Measurements from ENCODE around the gene TTC39B.

TTC39B gene

DNA sequence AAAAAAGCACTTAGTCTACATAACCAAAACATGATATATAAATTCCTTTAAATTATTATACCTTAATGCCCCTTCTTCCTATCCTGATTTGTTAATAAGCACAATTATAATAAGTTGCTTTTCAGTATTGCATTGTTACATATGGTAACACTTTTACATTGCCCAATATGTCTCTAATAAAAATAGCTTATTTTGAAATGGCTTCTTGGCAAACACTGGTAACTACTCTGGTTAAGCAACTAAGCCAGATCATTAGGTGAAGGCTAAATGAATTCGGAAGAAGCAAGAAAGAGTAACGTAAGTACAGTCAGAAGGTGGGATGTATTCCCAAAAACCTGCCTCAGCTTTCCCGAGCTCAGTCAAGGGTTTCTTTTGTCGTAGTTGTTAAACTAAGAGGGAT lies 85.3 kb downstream of the TTC39B start:
- no peak for DNase-seq

DNA sequence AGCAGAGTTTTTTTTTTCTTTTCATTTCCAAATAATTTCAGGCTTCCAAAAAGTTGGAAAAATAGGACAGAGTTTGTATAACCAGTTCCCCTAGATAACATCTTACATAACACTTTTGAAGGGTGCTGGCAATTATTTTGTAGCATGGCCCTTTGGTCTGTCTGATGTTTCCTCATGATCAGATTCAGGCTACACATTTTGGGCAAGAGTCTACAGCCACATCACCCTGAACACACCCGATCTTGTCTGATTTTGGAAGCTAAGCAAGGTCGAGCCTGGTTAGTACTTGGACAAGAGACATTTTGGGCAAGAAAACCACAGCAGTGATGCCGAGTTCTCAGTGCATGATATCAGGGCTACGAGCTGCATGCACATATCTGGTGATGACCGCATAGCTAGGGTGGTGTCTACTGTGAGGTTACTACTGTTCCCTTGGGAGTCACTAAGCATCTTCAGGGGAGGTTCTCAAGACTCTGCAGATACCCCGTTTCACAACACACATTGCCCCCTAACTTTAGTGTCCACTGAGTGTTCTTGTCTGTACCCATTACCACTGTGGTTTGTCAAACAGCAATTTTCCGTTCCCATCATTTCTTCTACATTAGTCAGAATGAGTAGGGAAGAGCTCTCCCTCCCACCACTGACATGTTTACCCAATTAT lies 86.2 kb downstream of the TTC39B start:
- DNase-seq: no peak

DNA sequence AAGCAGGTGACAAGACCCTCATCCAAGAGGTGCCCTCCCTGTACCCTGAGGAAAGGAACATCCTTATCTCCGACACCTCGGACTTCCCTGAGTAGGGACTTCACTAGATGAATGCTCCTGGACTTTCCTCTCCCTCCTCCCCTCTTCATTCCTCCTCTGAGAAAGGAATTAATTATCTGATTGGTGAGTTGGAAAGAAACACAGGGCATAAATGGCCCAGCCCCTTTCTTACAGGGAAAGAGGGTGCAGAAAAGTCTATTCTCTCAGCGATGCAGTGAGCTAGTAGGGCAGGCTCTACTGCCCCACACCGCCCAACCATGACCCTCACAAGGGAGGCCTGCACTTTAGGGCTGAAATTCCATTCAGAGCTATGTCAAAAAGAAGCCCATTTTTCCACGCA lies 87.5 kb downstream of the TTC39B start:
- DNase-seq: no peak

DNA sequence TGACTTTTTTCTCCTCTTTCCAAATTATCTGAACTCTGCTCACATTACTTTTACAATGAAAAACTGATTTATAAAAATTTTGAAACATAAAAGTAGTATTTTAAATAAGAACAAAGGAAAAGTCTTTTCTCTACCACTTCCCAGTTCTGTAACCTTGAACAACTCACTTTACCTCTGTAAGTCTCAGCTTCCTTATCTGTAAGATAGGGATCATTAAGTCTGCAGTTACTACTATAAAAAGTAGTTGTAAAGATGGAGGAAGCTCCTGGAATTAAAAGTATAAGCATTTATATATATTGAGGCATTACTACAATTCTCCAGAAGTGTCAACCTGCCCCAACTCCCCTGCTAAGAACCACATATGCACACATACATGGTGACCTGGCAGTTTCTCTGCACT lies 88.0 kb downstream of the TTC39B start:
- DNase-seq: no peak

DNA sequence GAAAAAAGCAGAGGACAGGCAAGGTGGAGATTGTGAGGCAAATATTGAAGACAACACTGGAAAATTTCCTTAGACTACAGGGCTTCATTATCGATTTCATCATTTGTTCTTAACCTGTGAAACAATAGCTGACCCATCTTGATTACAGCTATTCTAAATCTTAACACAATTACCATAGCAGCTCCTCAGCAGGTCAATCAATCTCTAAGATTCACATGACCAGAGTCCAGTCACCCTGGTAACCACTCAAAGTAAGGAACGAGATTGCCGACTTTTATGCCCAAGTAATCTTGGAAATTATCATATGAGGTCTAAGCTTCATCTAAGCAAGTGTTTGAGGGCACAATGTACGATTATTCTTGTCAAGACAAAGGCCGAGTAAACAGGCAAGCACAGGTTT lies 93.8 kb downstream of the TTC39B start:
- no peak for DNase-seq

DNA sequence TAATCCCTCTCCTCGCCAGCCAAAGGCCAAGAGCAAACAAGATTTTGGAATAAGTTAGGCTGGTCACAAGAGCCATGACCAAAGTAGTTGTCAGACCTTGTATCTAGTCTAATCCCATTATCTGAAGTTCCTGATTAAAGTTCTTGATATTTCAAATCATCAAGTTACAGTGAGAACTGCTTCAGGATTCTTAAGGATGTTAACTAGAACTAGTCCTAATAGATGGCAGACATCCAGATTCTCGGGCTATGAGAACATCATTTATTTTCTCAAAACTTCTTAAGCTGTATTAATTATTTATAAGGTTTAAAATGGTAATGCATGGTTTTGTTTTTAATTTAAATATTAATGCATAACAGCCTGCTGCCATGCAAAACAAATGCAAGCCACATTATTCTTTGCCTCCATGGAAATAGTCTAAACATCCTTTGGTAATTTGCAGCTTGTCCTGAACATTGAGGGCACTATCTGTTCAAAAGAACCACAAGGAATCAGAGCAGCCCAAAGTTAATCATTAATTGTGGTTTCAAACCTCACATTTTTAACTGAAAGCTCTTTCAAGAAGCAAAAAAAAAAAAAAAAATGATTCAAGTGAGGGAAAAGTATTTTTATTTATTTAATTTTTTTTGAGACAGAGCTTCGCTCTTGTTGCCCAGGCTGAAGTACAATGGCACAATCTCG lies 95.1 kb downstream of the TTC39B start:
- no peak for DNase-seq

DNA sequence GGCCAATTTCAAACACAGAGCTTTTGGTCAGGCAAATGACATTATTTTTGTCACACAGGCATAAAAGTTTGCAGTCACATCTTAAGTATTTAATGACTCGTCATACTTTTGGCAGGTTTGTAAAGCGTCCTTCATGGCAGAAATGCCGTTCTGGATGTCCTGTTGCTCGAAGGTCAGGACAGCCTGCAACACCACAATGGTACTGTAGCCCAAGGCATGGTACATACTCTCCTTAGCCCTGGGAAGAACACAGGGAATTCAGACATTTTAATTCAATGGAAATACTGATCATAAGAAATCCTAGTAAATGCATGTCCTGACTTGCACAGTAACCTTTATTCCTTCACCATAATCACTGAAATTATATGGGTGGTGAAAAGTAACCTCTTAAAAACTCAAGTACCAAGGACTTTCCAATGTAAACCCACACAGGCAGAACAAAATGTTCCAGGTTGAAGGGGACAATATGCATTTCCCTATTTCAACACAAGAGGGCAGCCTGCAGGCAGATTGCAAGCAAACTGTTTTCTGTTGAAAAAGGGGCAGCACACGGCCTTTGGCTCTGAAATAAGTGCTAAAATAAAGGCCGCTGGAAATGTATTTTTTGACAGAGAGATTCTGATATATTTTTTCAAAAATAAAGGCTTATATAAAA lies 95.7 kb downstream of the TTC39B start:
- peak; percentile 23 for DNase-seq

DNA sequence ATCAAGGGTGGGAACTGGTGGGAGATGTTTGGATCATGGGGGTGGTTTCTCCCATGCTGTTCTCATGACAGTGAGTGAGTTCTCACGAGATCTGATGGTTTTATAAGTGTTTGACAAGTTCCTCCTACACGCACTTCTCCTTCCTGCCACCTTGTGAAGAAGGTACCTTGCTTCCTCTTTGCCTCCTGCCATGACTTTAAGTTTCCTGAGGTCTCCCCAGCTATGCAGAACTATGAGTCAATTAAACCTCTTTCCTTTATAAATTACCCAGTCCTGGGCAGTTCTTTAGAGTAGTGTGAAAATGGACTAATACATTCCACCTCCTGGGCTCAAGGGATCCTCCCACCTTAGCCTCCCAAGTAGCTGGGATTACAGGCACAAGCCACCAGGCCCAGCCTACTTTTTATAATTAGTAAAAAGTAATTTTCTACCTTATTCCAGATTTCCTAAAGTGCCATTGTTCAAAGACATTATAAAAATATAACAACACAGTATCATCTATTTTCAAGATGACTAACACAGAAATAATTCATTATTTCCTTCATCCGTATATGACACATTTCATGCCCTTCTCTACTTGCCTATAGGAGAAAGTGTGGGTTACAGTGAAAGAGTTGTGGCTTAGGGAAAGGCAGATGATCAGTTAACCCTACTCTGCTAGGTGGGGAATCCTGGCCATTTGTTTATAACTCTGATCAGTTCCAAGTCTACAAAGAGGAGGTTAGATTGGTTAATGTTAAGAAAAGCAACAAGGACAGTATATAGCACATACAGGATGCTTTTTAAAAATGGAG lies 99.9 kb downstream of the TTC39B start:
- no peak for DNase-seq

DNA sequence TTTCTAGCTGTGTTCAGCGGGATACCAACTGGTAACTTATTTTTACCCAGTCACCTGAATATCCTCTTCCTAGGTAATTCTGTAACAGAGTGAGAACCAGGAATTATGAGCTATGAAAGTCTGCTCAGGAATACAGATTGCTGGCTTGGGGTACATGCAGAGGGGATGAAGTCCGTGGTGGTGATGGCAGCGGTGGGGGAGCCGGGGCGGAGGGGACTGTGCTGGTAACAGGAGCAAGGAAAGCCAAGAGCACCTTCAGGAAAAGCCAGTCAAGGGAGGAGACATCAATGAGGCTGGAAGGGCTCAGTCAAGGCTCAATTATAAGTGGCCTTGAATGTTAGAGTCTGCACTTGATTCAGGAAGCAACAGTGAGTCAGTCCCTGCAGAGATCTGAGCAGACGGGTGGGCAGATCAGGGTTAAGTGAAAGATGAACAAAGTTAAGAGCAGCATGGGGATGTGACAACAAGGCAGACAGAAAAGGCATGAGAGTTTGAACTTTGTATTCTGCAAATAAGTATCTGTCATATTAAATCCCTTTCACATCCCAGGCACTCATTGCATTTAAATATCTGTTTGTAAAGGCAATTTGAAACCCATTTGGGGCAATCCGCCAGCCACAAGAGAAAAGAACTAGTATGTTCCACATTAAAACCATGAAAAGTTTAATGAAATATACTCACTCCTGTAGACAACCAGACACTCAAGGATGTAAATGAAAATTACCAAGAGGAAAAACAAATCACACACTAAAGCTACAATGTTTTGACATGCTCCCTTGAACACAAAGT lies 101.2 kb downstream of the TTC39B start:
- DNase-seq: no peak

DNA sequence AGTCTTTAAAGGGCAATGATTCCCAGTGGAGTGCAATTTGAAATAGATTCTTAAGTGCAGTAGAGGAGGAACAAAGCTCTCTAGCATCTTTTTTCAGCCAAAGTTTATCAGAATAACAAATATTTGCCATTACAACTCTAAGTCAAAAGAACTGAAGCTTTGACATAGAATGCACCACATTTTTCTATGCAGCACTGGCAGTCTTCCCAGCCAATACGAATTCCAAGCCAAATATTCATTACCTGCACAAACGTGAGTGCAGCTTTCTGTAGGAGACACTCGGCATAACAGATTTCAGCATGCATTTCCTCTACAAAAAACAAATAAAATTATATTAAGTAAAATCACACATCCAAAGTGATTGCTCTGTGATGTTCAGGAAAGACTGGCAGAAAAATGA lies 103.4 kb downstream of the TTC39B start:
- DNase-seq: no peak

DNA sequence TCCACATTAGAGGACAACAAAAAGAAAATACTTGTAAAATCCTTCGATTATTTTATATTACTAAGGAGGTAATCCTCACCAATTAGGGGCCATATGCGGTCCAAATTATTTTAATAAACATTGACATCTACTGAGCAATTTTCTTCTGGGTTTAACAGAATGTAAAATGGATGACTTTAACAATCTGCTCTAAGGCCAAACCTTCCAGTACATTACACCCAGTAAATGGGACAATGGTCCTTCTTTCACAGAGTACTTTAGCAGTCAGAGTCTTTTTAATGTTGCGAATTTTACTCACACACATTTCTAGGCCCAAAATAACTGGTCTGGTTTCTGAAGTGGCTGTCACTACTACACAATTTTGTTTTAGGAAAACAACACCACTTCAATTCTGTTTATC lies 106.9 kb downstream of the TTC39B start:
- no peak for DNase-seq

DNA sequence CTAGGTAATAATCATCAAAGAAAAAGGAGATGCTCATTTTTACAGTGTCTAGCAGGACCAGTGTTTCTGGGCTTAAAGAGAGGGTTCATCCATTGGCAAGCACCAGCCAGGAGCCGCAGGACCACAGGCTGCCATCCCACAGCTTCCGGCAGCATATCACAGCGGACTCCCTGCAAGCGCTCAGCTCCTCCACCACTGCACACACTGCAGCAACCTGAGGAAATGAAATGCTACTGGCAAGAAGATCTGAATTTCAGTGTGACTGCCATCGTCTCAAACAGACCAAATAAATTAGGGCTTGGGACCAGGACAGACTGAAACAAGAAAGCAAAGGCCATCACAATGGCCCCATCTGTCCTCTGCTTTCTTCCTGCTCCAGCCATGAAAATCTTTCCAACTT lies 114.2 kb downstream of the TTC39B start:
- DNase-seq: no peak

DNA sequence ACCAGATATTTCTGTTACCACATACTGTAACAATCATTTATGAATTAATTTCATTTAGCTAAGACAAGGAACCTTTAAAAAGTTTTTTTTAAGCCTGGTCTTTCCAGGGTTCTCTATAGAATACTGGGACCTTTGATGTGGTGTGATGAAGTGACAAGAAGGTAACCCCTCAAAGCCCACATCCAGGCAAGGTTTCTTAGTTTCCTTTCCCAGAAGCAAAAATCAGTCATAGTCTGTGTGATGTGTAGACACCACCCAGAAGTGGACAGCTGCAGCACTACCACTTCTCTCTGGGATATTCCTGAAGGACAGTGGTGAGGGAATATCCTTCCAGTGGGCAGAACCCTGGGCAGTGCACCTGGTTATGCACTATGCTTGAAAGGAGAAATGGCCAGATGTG lies 115.6 kb downstream of the TTC39B start:
- no peak for DNase-seq

DNA sequence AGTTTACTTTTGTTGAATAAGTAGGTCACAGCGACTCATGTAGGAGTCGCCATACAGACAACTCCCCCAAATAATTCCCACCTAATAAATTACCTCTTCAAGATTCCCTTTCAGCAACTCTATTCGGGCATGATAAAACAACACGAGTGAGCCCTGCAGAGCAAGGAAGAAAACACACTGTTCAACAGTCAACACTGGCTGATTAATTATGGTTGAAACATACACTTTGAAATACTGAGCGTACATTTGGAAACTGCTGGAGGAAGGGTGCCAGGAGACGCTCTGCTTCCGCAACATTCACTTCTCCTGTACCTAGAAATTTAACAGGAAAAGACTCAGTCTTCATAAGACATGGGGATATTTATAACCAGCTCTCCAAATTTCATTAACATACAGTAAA lies 117.5 kb downstream of the TTC39B start:
- no peak for DNase-seq

DNA sequence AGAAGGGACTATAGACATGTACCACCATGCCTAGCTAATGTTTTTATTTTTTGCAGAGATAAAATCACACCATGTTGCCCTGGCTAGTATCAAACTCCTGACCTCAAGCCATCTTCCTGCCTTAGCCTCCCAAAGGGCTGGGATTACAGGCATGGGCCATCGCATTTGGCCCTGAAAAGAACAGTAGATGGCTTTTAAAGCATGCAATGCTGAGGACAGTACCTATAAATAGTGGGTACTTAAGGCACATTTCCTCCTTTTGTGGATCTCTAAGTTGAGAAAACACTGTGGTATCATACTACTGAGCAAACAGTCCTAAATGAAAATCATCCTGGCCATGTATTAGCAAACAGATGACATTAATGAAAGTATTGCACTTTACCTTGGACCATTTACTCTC lies 119.4 kb downstream of the TTC39B start:
- no peak for DNase-seq

DNA sequence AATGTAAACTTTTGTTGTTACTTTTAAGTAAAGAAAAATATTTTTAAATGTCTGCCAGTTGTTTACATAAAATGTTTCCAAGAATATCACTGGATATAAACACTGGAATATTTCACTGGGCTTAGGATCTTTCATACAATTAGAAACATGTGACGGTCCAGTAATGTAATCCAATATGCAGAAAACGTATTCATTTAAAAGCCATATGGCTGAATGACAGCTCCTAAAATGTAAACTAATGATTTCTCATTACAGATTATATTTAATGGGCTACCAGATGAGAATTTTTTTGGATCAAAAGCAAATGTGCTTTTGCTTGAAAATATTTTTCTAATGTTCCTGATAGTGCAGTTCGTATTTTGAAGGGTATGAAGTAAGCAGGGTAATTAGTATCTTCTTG lies 124.3 kb downstream of the TTC39B start:
- no peak for DNase-seq

DNA sequence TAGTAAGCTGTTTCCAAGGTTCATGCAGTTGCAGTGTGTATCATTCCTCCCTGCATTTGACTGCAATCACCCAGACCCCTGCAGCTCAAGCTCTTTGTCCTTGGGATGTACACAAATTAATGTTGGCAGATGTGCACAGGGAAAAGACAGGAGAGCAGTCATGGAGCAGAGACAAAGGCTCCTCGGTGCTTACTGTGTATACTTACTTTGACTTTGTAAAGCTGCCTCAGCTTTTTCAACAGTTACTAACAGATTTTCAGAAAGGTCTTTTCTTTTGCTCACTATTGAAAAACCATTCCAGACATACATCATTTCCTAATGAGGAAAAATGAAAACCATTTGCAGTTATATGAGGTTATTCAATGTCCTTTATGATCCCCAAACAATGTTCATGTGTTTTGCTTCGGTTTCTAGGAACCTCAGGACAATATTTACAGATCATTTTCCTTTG lies 124.9 kb downstream of the TTC39B start:
- DNase-seq: no peak

DNA sequence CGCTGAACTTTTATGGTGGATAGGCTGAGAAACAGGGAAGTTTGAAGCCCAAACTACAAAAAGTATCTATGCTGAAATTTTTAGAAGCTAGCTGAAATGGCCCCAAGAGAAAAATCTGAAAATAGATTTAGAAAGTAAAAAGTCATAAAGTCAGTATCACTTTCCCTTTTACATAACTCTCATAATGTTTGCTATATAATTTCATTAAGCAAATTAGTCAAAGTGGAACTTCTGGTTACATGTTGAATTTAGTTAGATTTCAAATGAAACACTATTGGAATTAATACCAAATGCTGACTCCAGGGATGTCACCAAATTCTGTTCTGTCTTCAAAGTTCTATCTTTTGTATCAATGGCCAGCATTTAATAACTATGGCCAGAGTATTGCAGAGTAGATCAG lies 126.9 kb downstream of the TTC39B start:
- no peak for DNase-seq

DNA sequence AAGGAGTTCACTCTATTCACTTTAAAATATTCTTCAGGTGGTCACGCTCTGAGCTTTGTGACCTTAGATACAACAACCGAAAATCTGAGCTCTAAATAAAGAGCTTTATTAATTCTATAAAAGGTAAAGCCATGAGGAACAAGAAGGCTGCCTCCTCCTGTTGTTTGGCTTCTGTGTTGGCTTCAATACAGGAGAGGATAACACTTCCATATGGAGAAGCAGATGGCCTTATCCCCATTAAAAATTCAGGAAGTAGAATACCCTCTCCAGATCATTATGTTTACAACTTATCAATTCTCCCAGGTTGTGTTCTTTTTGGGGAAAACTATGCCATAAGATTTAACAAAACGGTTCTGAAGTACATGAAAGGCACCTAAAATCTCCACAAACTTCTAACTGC lies 128.4 kb downstream of the TTC39B start:
- no peak for DNase-seq

DNA sequence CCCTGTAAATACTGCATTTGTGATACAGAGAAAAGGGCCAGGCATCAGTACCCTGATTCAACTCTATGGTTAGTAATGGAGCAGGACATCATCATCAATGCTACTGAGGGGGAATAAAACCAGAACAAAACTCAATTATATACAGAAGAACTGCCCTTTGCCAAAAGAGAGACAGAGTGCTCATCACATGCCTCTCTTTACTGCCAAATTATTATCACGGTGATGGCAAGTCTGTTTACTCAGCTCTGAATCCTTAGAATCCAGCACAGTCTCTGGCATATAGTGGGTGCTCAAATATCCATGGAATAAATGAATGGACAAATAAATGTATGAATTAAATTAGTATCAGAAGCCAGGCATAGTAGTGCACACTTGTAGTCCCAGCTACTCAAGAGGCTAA lies 130.2 kb downstream of the TTC39B start:
- DNase-seq: no peak

DNA sequence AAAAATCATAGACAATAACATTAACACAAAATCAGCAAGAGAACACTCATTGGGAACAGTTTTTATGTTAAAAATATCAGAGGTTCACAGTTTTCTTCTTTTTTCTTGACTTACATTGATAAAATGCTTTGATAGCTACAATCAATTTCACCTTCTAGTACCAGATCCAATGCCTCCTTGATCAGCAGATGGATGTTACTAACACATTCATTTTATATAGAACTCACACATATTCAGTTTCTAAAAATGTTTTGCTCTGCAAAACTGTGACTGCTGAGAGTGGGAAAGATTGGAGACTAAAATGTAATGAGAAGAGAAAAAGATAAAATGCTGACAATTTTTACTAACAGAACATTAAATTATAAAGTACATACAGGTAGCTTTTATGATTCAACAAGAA lies 143.1 kb downstream of the TTC39B start:
- no peak for DNase-seq

DNA sequence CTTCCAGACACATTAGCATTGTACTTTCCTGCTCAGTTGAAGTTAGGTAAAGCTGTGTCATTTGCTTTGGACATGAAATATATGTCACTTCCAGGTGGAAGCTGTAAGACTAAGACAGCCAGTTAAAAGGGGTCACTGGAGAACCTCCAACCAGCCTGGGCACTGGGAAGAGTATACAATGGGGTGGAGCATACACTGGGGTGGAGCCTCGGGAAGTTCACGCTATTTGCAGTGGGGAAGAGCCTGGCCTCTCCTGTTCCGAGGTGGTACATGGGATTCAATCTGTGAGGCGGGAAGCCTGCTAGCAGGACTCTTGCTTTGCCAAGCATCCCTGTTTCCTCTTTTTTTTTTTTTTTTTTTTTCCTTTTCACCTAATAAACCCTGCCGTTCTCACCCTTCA lies 145.3 kb downstream of the TTC39B start:
- DNase-seq: no peak

DNA sequence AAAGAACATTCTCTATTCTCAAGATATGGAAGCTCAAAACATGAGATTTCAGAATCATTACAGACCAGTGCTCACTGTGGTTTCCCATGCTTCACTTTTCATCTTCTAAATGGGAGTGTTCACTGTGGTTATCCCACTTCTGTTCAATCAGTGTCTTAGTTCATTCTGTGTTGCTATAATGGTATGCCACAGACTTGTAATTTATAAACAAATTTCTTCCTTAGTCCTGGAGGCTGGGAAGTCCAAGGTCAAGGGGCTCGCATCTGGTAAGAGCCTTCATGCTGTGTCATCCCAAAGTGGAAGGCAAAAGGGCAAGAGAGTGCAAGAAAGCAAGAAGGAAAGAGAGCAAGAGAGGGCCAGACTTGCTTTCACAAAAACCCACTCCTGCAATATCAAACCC lies 146.3 kb downstream of the TTC39B start:
- no peak for DNase-seq
